Measurements from ENCODE around the gene PFN2.

Gene PFN2

DNA sequence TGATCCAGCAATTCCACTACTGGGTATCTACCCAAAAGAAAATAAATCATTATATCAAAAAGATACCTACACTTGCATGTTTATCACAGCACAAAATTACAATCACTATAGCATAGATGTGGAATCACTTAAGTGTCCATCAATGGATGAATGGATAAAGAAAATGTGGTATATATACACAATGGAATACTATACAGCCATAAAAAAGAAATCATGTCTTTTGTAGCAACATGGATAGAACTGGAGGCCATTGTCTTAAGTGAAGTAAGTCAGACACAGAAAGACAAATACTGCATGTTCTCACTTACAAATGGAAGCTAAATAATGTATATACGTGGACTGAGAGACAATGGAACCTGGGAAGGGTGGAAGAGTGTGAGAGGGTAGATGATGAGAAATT is 28.3 kb upstream of the PFN2 start:
- no peak overlapping the region for H3K27ac ChIP-seq (ENCODE audit: low read depth, low read length)
- no peaks in the 10 kb centered on the region for H3K27me3 ChIP-seq (ENCODE audit: insufficient read depth, low read length)
- no peak overlapping the region for H2AK5ac ChIP-seq (ENCODE audit: low read length)
- no peaks in the 10 kb centered on the region for H3K9me3 ChIP-seq (ENCODE audit: insufficient read depth, low read depth, low read length)
- H3K4me1 ChIP-seq (ENCODE audit: control insufficient read depth in 1 of 2, insufficient read depth in 2 of 2, low read length in 2 of 2): no peaks in the 10 kb centered on the region
- H3K9ac ChIP-seq (ENCODE audit: low read length): no peak overlapping the region
- H3K14ac ChIP-seq (ENCODE audit: low read length): no peak overlapping the region
- no peak overlapping the region for H2AFZ ChIP-seq (ENCODE audit: insufficient read depth, low read length, poor library complexity)
- no peak overlapping the region for H3K4me2 ChIP-seq (ENCODE audit: low read length)
- H3K18ac ChIP-seq (ENCODE audit: low read length): no peak overlapping the region
- H3K36me3 ChIP-seq (ENCODE audit: control insufficient read depth in 1 of 2, insufficient read depth in 2 of 2, low read length in 2 of 2): no peaks in the 10 kb centered on the region
- no peaks in the 10 kb centered on the region for H3K79me2 ChIP-seq (ENCODE audit: control insufficient read depth, insufficient read depth, low read length, poor library complexity)
- H2BK120ac ChIP-seq (ENCODE audit: insufficient read depth, low read length, poor library complexity): no peak overlapping the region
- no peak overlapping the region for H4K12ac ChIP-seq (ENCODE audit: low read depth, low read length)
- H3K79me1 ChIP-seq (ENCODE audit: low read length): no peaks in the 10 kb centered on the region
- H3K23ac ChIP-seq (ENCODE audit: low read length): no peak overlapping the region
- no peak overlapping the region for H4K8ac ChIP-seq (ENCODE audit: low read depth, low read length)
- H3K4ac ChIP-seq (ENCODE audit: low read depth, low read length): no peak overlapping the region
- H2BK12ac ChIP-seq (ENCODE audit: low read length): no peak overlapping the region
- no peak overlapping the region for H4K91ac ChIP-seq (ENCODE audit: low read depth, low read length)
- H2BK5ac ChIP-seq (ENCODE audit: low read depth, low read length, poor library complexity): no peak overlapping the region
- no peak overlapping the region for H3K4me3 ChIP-seq (ENCODE audit: low read depth, low read length)
- DNase-seq: no peak
- no CpG with 5 or more reads among the region's 1 CpG for WGBS (ENCODE audit: extremely low coverage, insufficient coverage, insufficient read length)

DNA sequence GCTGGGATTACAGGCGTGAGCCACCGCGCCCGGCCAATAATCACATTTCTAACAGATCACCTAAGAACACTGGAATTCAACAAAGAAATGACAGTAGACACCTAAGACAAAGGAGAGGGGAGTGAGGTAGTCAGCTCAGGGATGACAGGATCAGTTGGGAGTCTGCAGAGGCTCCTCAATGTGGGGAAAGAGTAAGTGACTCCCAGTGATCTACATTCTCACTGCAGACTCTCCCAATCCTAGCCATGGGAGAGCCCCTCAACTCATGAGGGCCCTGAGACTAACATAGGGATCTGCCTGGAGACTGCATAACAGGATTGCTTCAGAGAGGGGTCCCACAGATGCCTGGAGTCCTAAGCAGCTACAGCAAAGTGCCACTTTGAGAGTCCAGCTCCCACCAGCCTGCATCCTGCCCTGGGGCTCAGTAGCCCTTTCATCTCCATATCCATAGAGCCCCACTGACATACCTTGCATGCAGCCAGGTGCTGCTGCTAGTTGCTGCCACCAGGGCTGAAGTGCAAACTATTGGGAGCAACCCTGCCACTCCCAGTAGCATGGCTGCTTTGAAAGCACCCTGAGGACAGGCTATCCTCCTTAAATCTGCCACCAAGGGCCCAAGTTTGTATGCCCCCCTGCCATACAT is 21.8 kb upstream of the PFN2 start:
- Histone ChIP-seq H3K4me1 (ENCODE audit: control insufficient read depth in 1 of 2, insufficient read depth in 2 of 2, low read length in 2 of 2) (no peaks in the 10 kb centered on the region), H2BK5ac (ENCODE audit: low read depth, low read length, poor library complexity) (no peak overlapping the region), H4K12ac (ENCODE audit: low read depth, low read length) (no peak overlapping the region), H2AFZ (ENCODE audit: insufficient read depth, low read length, poor library complexity) (no peak overlapping the region), H3K27me3 (ENCODE audit: insufficient read depth, low read length) (no peaks in the 10 kb centered on the region), H3K79me1 (ENCODE audit: low read length) (no peaks in the 10 kb centered on the region), H3K18ac (ENCODE audit: low read length) (no peak overlapping the region), H3K9me3 (ENCODE audit: insufficient read depth, low read depth, low read length) (no peaks in the 10 kb centered on the region), H4K8ac (ENCODE audit: low read depth, low read length) (no peak overlapping the region), H3K4me2 (ENCODE audit: low read length) (no peak overlapping the region), H3K79me2 (ENCODE audit: control insufficient read depth, insufficient read depth, low read length, poor library complexity) (no peaks in the 10 kb centered on the region), H3K4me3 (ENCODE audit: low read depth, low read length) (no peak overlapping the region), H3K14ac (ENCODE audit: low read length) (no peak overlapping the region), H3K4ac (ENCODE audit: low read depth, low read length) (no peak overlapping the region), H3K23ac (ENCODE audit: low read length) (no peak overlapping the region), H3K36me3 (ENCODE audit: control insufficient read depth in 1 of 2, insufficient read depth in 2 of 2, low read length in 2 of 2) (no peaks in the 10 kb centered on the region), H2BK120ac (ENCODE audit: insufficient read depth, low read length, poor library complexity) (no peak overlapping the region), H3K9ac (ENCODE audit: low read length) (no peak overlapping the region), H4K91ac (ENCODE audit: low read depth, low read length) (no peak overlapping the region), H3K27ac (ENCODE audit: low read depth, low read length) (no peak overlapping the region), H2BK12ac (ENCODE audit: low read length) (no peak overlapping the region), H2AK5ac (ENCODE audit: low read length) (no peak overlapping the region)
- WGBS (ENCODE audit: extremely low coverage, insufficient coverage, insufficient read length): no CpG with 5 or more reads among the region's 4 CpGs
- DNase-seq: no peak

DNA sequence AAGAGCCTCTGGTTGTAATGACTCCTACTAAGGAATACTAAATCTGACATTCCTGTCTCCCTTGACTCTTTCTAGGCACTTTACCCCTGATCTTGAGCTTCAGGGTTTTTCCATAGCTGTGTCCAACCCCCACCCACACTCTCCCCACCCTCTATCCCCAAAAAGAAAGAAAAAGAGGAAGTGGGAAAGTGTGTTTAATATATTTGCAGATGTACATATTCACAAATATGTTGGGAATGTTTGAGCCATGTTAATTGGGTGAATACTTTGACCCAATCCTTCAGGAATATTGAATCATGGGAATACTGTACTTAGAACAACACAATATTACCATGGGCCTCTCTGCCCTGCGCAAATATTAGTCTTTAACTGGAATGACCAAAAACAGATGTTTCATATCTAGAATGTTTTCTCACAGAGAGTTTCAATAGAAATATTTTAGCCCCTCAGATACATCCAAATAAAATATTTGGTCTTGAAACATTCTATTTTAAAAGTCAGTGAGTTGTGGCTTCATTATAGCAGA is 19.8 kb upstream of the PFN2 start:
- Histone ChIP-seq H3K4ac (ENCODE audit: low read depth, low read length) (no peak overlapping the region), H3K18ac (ENCODE audit: low read length) (no peak overlapping the region), H3K4me2 (ENCODE audit: low read length) (no peak overlapping the region), H2BK12ac (ENCODE audit: low read length) (no peak overlapping the region), H3K36me3 (ENCODE audit: control insufficient read depth in 1 of 2, insufficient read depth in 2 of 2, low read length in 2 of 2) (no peaks in the 10 kb centered on the region), H3K79me1 (ENCODE audit: low read length) (no peaks in the 10 kb centered on the region), H3K79me2 (ENCODE audit: control insufficient read depth, insufficient read depth, low read length, poor library complexity) (no peaks in the 10 kb centered on the region), H4K8ac (ENCODE audit: low read depth, low read length) (no peak overlapping the region), H3K27me3 (ENCODE audit: insufficient read depth, low read length) (no peaks in the 10 kb centered on the region), H4K91ac (ENCODE audit: low read depth, low read length) (no peak overlapping the region), H4K12ac (ENCODE audit: low read depth, low read length) (no peak overlapping the region), H3K4me1 (ENCODE audit: control insufficient read depth in 1 of 2, insufficient read depth in 2 of 2, low read length in 2 of 2) (no peaks in the 10 kb centered on the region), H2AK5ac (ENCODE audit: low read length) (no peak overlapping the region), H3K4me3 (ENCODE audit: low read depth, low read length) (no peak overlapping the region), H3K9ac (ENCODE audit: low read length) (no peak overlapping the region), H2BK120ac (ENCODE audit: insufficient read depth, low read length, poor library complexity) (no peak overlapping the region), H3K14ac (ENCODE audit: low read length) (no peak overlapping the region), H3K27ac (ENCODE audit: low read depth, low read length) (no peak overlapping the region), H3K9me3 (ENCODE audit: insufficient read depth, low read depth, low read length) (no peaks in the 10 kb centered on the region), H2AFZ (ENCODE audit: insufficient read depth, low read length, poor library complexity) (no peak overlapping the region), H3K23ac (ENCODE audit: low read length) (no peak overlapping the region), H2BK5ac (ENCODE audit: low read depth, low read length, poor library complexity) (no peak overlapping the region)
- no CpG with 5 or more reads among the region's 1 CpG for whole genome bisulfite sequencing (ENCODE audit: extremely low coverage, insufficient coverage, insufficient read length)
- no peak for DNase-seq

DNA sequence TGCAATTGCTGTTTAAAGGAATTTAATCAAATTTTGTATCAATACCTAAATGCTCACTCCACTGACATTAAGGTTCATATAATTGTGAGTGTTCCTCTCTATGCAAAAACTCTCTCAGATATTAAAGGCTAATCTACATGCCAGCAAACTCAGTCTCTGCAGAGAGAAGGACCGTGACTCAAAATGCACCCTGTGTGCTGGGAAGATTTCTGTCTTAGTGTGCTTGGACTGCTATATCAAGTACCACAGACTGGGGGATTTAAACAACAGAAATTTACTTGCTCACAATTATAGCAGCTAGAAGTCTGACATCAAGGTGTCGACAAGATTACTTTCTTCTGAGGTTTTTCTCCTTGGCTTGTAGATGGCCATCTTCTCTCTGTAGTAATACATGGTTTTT is 18.6 kb upstream of the PFN2 start:
- H4K91ac ChIP-seq (ENCODE audit: low read depth, low read length): no peak overlapping the region
- DNase-seq: no peak
- no peak overlapping the region for H3K23ac ChIP-seq (ENCODE audit: low read length)
- no peaks in the 10 kb centered on the region for H3K27me3 ChIP-seq (ENCODE audit: insufficient read depth, low read length)
- WGBS (ENCODE audit: extremely low coverage, insufficient coverage, insufficient read length): no CpG with 5 or more reads among the region's 2 CpGs
- no peak overlapping the region for H4K8ac ChIP-seq (ENCODE audit: low read depth, low read length)
- no peak overlapping the region for H3K18ac ChIP-seq (ENCODE audit: low read length)
- no peak overlapping the region for H2BK12ac ChIP-seq (ENCODE audit: low read length)
- H4K12ac ChIP-seq (ENCODE audit: low read depth, low read length): no peak overlapping the region
- no peak overlapping the region for H2BK120ac ChIP-seq (ENCODE audit: insufficient read depth, low read length, poor library complexity)
- H3K14ac ChIP-seq (ENCODE audit: low read length): no peak overlapping the region
- no peak overlapping the region for H2AFZ ChIP-seq (ENCODE audit: insufficient read depth, low read length, poor library complexity)
- no peaks in the 10 kb centered on the region for H3K36me3 ChIP-seq (ENCODE audit: control insufficient read depth in 1 of 2, insufficient read depth in 2 of 2, low read length in 2 of 2)
- no peak overlapping the region for H3K4me3 ChIP-seq (ENCODE audit: low read depth, low read length)
- H3K4me2 ChIP-seq (ENCODE audit: low read length): no peak overlapping the region
- H3K79me1 ChIP-seq (ENCODE audit: low read length): no peaks in the 10 kb centered on the region
- H2AK5ac ChIP-seq (ENCODE audit: low read length): no peak overlapping the region
- H3K9me3 ChIP-seq (ENCODE audit: insufficient read depth, low read depth, low read length): no peaks in the 10 kb centered on the region
- no peak overlapping the region for H2BK5ac ChIP-seq (ENCODE audit: low read depth, low read length, poor library complexity)
- H3K4ac ChIP-seq (ENCODE audit: low read depth, low read length): no peak overlapping the region
- no peaks in the 10 kb centered on the region for H3K4me1 ChIP-seq (ENCODE audit: control insufficient read depth in 1 of 2, insufficient read depth in 2 of 2, low read length in 2 of 2)
- H3K27ac ChIP-seq (ENCODE audit: low read depth, low read length): no peak overlapping the region
- no peaks in the 10 kb centered on the region for H3K79me2 ChIP-seq (ENCODE audit: control insufficient read depth, insufficient read depth, low read length, poor library complexity)
- no peak overlapping the region for H3K9ac ChIP-seq (ENCODE audit: low read length)

Measured in trophoblast cell (in vitro differentiated cells and primary cell).